Measurements from ENCODE around the gene PLXNB3. TPM values are rescaled to one million over a fixed set of nuclear protein-coding genes. Genes with fewer than 3 reads are reported as not detected.

The PLXNB3 gene
- total RNA-seq: 1 to 10 TPM; 1.3 to 2.1 TPM

GRCh38 chrX:153763989-153764755 lies at the start of gene PLXNB3:
PLXNB3 (plus strand) TSS chrX:153764249; CDS start chrX:153765536, 1,287 bp downstream.
- Mint-ChIP-seq H3K4me1 (peaks cover 9% of the 10 kb centered on the region), H3K4me3 (peak within 1 kb of the TSS; percentile 44), H3K36me3 (no peaks in the 10 kb centered on the region), H3K27me3 (no peaks in the 10 kb centered on the region), H3K9me3 (no peaks in the 10 kb centered on the region), H3K27ac (no peak within 1 kb of the TSS)
- peak; percentile 71 for ATAC-seq (ENCODE audit: low read depth)
- DNase-seq: peak; percentile 81
- POLR2A ChIA-PET: no interaction called here

GRCh38 chrX:153714256-153714655 lies 49.8 kb upstream of the PLXNB3 start:
- no peaks in the 10 kb centered on the region for H3K9me3 Mint-ChIP-seq
- no peaks in the 10 kb centered on the region for H3K27me3 Mint-ChIP-seq
- no peak overlapping the region for H3K27ac Mint-ChIP-seq
- DNase-seq (no peak), ATAC-seq (ENCODE audit: low read depth) (no peak)
- peaks cover 11% of the 10 kb centered on the region for H3K36me3 Mint-ChIP-seq
- POLR2A ChIA-PET: interaction anchor here (0.7 kb wide), 1 partner anchor 10 kb away, joined by 3 read pairs; the partner anchor contains the start of gene BCAP31
- peaks cover 6% of the 10 kb centered on the region for H3K4me1 Mint-ChIP-seq
- H3K4me3 Mint-ChIP-seq: no peak overlapping the region

GRCh38 chrX:153717445-153717844 lies 46.6 kb upstream of the PLXNB3 start:
- Mint-ChIP-seq H3K4me1 (peaks cover 8% of the 10 kb centered on the region), H3K4me3 (no peak overlapping the region), H3K27me3 (no peaks in the 10 kb centered on the region), H3K36me3 (peaks cover 13% of the 10 kb centered on the region), H3K9me3 (no peaks in the 10 kb centered on the region), H3K27ac (no peak overlapping the region)
- POLR2A ChIA-PET: no interaction called here
- no peak for DNase-seq
- no peak for ATAC-seq (ENCODE audit: low read depth)

- ATAC-seq (ENCODE audit: low read depth): no peak
- Mint-ChIP-seq H3K36me3 (peaks cover 10% of the 10 kb centered on the region), H3K27ac (no peak overlapping the region), H3K27me3 (no peaks in the 10 kb centered on the region), H3K9me3 (no peaks in the 10 kb centered on the region), H3K4me1 (peaks cover 10% of the 10 kb centered on the region), H3K4me3 (no peak overlapping the region)
- no peak for DNase-seq
- POLR2A ChIA-PET: no interaction called here
Measured at GRCh38 chrX:153719238-153719637, 44.8 kb upstream of the PLXNB3 start.

GRCh38 chrX:153719701-153720100 lies 44.3 kb upstream of the PLXNB3 start:
- POLR2A ChIA-PET: no interaction called here
- no peak for ATAC-seq (ENCODE audit: low read depth)
- H3K27ac Mint-ChIP-seq: no peak overlapping the region
- H3K9me3 Mint-ChIP-seq: no peaks in the 10 kb centered on the region
- no peak overlapping the region for H3K4me3 Mint-ChIP-seq
- no peak for DNase-seq
- H3K4me1 Mint-ChIP-seq: peaks cover 10% of the 10 kb centered on the region
- peaks cover 10% of the 10 kb centered on the region for H3K36me3 Mint-ChIP-seq
- H3K27me3 Mint-ChIP-seq: no peaks in the 10 kb centered on the region

- no peak for DNase-seq
- H3K36me3 Mint-ChIP-seq: peaks cover 12% of the 10 kb centered on the region
- peak overlapping the region; percentile 85 for H3K27ac Mint-ChIP-seq
- no peak for ATAC-seq (ENCODE audit: low read depth)
- H3K27me3 Mint-ChIP-seq: no peaks in the 10 kb centered on the region
- POLR2A ChIA-PET: no interaction called here
- H3K4me3 Mint-ChIP-seq: peak overlapping the region; percentile 88
- no peaks in the 10 kb centered on the region for H3K9me3 Mint-ChIP-seq
- peaks cover 15% of the 10 kb centered on the region for H3K4me1 Mint-ChIP-seq
Measured at GRCh38 chrX:153722704-153723350, 41.2 kb upstream of the PLXNB3 start.

- Mint-ChIP-seq H3K27me3 (no peaks in the 10 kb centered on the region), H3K27ac (peak overlapping the region; percentile 85), H3K4me3 (peak overlapping the region; percentile 88), H3K9me3 (no peaks in the 10 kb centered on the region), H3K4me1 (peaks cover 16% of the 10 kb centered on the region), H3K36me3 (peaks cover 12% of the 10 kb centered on the region)
- DNase-seq (peak; percentile 66), ATAC-seq (ENCODE audit: low read depth) (peak; percentile 25)
- POLR2A ChIA-PET: interaction anchor here (1.0 kb wide), 1 partner anchor 9 kb away, joined by 3 read pairs; no protein-coding TSS in a partner anchor
Measured at GRCh38 chrX:153723351-153724251, 40.4 kb upstream of the PLXNB3 start.

- no peaks in the 10 kb centered on the region for H3K9me3 Mint-ChIP-seq
- peak; percentile 78 for ATAC-seq (ENCODE audit: low read depth)
- H3K27me3 Mint-ChIP-seq: no peaks in the 10 kb centered on the region
- POLR2A ChIA-PET: interaction anchor here (1.0 kb wide), 1 partner anchor 10 kb away, joined by 3 read pairs; no protein-coding TSS in a partner anchor
- peaks cover 13% of the 10 kb centered on the region for H3K4me1 Mint-ChIP-seq
- DNase-seq: peak; percentile 94
- peak within 1 kb of the TSS; percentile 85 for H3K27ac Mint-ChIP-seq
- H3K4me3 Mint-ChIP-seq: peak within 1 kb of the TSS; percentile 88
- peaks cover 9% of the 10 kb centered on the region for H3K36me3 Mint-ChIP-seq
Measured at GRCh38 chrX:153724252-153725038, 39.6 kb upstream of the PLXNB3 start, which contains the start of the genes ABCD1 and BCAP31. ABCD1 (plus strand) TSS chrX:153724856; CDS start chrX:153725267, 411 bp downstream. BCAP31 (minus strand) TSS chrX:153724387; CDS start chrX:153723244, 1,143 bp downstream.

- POLR2A ChIA-PET: interaction anchor here (1.6 to 2.3 kb wide), 2 partner anchors 10 to 202 kb away, joined by 4 to 7 read pairs; no protein-coding TSS in a partner anchor
- H3K4me3 Mint-ChIP-seq: peak overlapping the region; percentile 76
Measured at GRCh38 chrX:153725039-153725831, 38.8 kb upstream of the PLXNB3 start.

GRCh38 chrX:153725832-153726285 lies 38.2 kb upstream of the PLXNB3 start:
- Mint-ChIP-seq H3K4me1 (peaks cover 13% of the 10 kb centered on the region), H3K27me3 (no peaks in the 10 kb centered on the region), H3K27ac (peak overlapping the region; percentile 78), H3K4me3 (peak overlapping the region; percentile 76), H3K9me3 (no peaks in the 10 kb centered on the region), H3K36me3 (peaks cover 12% of the 10 kb centered on the region)
- DNase-seq: no peak
- POLR2A ChIA-PET: interaction anchor here (1.6 to 2.5 kb wide), 3 partner anchors 9 to 201 kb away, joined by 4 to 13 read pairs (median 7); no protein-coding TSS in a partner anchor
- no peak for ATAC-seq (ENCODE audit: low read depth)

More at GRCh38 chrX:153725039-153725831, 38.8 kb upstream of the PLXNB3 start:
- no peaks in the 10 kb centered on the region for H3K9me3 Mint-ChIP-seq
- peaks cover 11% of the 10 kb centered on the region for H3K4me1 Mint-ChIP-seq
- peaks cover 9% of the 10 kb centered on the region for H3K36me3 Mint-ChIP-seq
- ATAC-seq (ENCODE audit: low read depth): peak; percentile 9
- no peaks in the 10 kb centered on the region for H3K27me3 Mint-ChIP-seq
- peak overlapping the region; percentile 81 for H3K27ac Mint-ChIP-seq
- no peak for DNase-seq

- POLR2A ChIA-PET: interaction anchor here (1.0 to 2.5 kb wide), 5 partner anchors 9 to 241 kb away, joined by 3 to 13 read pairs (median 5); no protein-coding TSS in a partner anchor
- Mint-ChIP-seq H3K4me3 (peak overlapping the region; percentile 76), H3K9me3 (no peaks in the 10 kb centered on the region), H3K27ac (peak overlapping the region; percentile 78), H3K27me3 (no peaks in the 10 kb centered on the region), H3K36me3 (peaks cover 16% of the 10 kb centered on the region), H3K4me1 (peaks cover 18% of the 10 kb centered on the region)
- peak; percentile 60 for DNase-seq
- peak; percentile 32 for ATAC-seq (ENCODE audit: low read depth)
Measured at GRCh38 chrX:153726286-153727122, 37.5 kb upstream of the PLXNB3 start.

Measured in activated naive CD8-positive, alpha-beta T cell treated with anti-CD3 and anti-CD28 coated beads, Interleukin-2, amount 10 ng/mL, durations not matched to agents 7 days and 5 days (primary cell).